COLO829 (cell line): Measurements from ENCODE around the gene CSE1L.
A peak's percentile ranks its signal among the peaks of the same experiment; 100 is the strongest.
"Not testable (repeated sequence)": the region's sequence is repeated elsewhere in the genome, so short reads cannot be mapped to it uniquely, and the experiment has no call there.

Experiments used
- DNase-seq: peaks from one replicate; pipeline ENCODE4 v3.0.0; 2012; ENCODE audit warnings: low spot score

CSE1L gene

DNA sequence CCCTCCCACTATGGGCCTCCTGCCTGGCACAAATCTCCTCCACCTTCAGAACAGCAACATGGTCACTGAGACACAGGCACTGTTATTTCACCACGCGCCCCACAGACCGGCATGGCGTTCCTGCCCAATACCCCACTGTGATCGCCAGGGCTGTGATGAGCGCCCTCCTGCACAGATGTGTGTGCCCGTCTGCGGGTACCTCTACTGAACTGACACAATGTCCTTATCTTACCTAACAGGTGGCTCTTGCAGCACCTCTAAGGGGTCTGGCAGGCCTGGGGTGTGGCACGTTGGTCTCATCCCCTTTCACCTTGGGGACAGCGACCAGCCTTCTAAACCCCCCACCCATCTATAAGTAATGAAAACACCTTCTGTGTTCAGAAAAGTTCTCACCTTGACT is 77.9 kb downstream of the CSE1L start:
- no peak for DNase-seq

- DNase-seq, result peak; percentile 72
Measured at GRCh38 chr20:49132995-49133478, 86.9 kb downstream of the CSE1L start.

- DNase-seq, result no peak
Measured at GRCh38 chr20:49133571-49133970, 87.5 kb downstream of the CSE1L start.

DNA sequence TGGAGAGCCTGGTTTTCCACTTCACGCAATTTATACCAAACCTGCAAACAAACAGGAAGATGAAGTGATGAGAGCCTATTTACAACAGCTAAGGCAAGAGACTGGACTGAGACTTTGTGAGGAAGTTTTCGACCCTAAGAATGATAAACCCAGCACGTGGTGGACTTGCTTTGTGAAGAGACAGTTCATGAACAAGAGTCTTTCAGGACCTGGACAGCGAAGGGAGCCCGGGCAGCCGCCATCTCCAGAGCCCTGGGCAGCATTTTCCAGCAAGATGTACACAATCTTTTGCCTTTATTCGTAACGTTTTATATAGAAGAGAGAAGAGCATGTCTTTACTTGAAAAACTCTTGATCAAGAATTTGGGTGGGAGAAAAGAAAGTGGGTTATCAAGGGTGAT is 88.7 kb downstream of the CSE1L start:
- not testable (repeated sequence) for DNase-seq

GRCh38 chr20:49136817-49137571 is 90.9 kb downstream of the CSE1L start:
- DNase-seq, result no peak

GRCh38 chr20:49138431-49138830 is 92.3 kb downstream of the CSE1L start:
- no peak for DNase-seq

DNA sequence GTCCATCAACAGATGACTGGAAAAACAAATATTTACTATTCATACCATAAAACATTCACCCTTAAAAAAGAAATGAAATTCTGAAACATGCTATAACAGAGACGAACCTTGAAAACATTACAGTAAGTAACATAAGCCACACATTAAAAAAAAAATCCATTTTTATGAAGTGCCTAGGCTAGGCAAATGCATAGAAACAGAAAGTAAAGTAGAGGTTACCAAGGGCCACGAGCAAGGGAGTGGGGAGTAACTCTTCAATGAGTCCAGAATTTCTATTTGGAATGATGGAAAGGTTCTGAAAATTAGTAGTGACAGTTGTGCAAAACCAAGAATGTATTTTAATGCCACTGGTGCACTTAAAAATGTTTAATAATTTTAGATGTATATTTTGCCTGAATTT is 94.3 kb downstream of the CSE1L start:
- no peak for DNase-seq

GRCh38 chr20:49140834-49141233 is 94.7 kb downstream of the CSE1L start:
- DNase-seq, result no peak
